T follicular helper cell (primary cell): ENCODE results near the gene RAF1.
"Not testable (repeated sequence)": the region's sequence is repeated elsewhere in the genome, so short reads cannot be mapped to it uniquely, and the experiment has no call there.

Experiments
- DNase-seq: peaks from one replicate; pipeline ENCODE4 v3.0.0-alpha.2; 2020; ENCODE audit warnings: low read depth
- total RNA-seq, 2 experiments: gene quantifications; one replicate each; lab custom pipeline; 2026; lab: John Stamatoyannopoulos, UW

The RAF1 gene
- total RNA-seq = 185 to 228 reads per million in 2 experiments

DNA sequence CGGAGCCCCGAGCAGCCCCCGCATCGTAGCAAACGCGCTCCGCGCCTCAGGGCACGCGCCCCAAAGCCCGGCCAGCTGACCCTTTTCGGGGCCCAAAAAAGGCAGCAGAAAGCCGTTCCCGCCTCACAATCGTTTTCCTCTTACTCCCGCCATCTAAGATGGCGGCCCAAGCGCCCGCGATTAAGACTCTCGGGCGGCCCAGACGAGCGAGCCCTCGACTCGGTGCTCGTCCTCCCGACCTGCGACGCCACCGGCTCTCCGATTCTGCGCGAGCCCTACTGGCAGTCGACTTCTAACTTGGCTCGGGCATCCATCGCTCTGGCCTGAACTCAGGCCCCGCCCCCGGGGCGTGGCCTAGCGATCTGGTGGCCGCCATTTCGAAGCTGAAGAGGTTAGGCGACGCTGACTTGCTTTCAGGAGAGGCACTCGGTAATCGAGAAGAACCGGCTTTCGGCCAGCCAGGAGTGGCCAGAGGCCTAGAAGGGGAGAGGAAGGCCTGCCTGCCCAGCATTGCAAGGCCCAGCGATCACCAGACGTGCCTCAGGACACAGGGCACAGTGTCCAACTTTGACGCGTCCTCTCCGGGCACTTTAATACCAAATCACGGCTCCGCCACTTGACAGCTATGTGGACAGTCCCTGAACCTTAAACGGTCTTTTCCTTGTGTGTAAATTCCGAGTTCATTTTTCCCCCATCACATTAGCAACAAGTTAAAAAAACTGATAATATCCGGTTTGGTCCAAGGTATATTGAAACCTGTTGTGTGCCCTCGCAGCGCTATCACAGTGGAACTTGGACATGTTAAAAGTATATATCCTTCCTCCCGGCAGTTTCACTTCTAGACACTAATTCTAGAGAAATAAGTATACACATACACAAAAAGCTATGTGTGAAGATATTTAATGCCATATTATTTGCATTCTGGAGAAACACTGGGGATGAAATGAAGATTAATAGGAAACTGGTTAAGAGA is at the start of gene RAF1:
TSS of gene RAF1 (minus strand) at position 182 of the 973 bp plus-strand sequence. CDS start 45,396 bp downstream, outside the sequence.
- peak; percentile 97 for DNase-seq

DNA sequence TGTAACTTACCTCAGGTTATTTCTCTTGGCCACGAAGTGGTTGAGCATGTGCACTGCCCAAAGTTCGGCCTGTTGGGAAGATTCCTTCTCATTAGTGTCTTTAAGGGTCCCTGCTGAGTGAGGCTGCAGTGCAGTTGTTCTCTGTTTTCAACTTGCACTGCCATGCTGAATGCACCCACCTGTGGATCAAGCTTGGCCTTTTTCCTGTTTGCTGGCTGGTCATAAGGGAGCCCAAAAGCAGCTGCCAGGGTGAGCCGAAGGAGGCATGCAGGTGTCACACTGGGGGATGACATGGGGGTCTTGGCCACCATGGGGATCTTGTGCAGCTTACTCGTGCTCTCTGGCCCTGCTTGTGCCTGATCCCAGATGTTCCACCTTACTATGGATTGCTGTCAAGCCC is 46.1 kb upstream of the RAF1 start:
- no peak for DNase-seq

DNA sequence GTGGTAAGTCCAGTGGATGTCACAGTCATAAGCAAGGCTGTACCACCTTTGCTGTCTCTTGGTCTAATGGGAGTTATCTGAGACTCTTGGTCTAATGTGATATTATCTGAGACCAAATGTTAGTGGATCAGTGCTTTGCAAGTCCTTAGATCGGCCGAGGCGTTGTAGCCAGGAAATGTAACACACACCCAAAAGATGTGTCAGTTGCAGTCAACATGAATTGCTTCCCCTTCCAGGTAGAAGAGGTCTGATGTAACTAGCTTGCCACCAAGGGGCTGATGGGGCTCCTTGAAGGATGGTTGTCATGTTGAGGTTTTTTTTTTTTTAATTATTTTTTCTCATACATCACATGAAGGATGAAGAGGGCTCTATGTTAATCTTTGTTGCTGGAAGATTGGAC is 45.4 kb upstream of the RAF1 start:
- DNase-seq = no peak

DNA sequence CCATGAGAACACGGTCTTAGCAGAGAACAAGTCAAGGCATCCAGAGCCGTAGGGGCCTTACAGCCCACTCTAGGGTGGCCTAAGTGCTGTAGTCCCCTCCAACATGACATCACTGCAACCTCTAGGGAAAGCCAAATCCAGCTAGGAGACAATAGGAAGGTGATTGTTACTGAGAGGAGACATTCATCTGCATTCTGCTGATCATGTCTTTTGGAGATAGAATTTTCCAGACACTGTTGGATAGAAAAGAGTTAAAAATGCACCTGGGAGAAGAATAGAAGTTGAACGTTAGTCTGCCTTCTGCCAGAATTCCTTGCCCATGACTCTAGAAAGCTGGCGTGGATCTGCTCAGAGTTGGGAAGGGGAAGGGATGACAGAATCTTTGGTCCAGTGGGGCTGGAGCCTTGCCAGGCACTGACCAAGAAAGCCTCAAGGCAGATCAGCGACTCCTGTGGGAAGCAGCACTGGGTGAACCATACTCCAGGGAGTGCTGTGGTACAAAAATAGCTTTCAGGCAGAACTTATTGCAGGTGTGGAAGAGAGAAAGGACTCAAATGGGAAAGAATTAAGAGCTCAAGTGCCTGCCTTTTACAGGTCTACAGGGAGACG is 44.8 kb upstream of the RAF1 start:
- DNase-seq = no peak

DNA sequence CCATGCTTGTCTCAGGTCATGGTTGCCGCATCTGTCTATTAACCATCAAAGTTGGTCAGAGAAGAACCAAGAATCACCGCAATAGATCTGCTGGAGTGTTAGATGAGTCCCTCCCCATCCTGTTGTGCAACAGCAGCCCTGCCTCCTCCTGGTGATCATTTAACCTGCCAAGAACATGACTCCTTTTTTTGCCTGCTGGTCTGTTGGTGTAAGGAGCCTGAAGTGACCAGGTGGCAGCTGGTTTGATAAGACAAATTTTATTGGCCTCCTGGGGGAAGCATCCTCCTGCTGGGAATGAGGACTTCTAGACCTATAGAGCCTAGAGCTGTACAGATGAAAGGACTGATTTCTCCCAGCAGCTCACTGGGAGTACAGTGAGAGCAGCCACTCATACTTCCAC is 43.5 kb upstream of the RAF1 start:
- no peak for DNase-seq

DNA sequence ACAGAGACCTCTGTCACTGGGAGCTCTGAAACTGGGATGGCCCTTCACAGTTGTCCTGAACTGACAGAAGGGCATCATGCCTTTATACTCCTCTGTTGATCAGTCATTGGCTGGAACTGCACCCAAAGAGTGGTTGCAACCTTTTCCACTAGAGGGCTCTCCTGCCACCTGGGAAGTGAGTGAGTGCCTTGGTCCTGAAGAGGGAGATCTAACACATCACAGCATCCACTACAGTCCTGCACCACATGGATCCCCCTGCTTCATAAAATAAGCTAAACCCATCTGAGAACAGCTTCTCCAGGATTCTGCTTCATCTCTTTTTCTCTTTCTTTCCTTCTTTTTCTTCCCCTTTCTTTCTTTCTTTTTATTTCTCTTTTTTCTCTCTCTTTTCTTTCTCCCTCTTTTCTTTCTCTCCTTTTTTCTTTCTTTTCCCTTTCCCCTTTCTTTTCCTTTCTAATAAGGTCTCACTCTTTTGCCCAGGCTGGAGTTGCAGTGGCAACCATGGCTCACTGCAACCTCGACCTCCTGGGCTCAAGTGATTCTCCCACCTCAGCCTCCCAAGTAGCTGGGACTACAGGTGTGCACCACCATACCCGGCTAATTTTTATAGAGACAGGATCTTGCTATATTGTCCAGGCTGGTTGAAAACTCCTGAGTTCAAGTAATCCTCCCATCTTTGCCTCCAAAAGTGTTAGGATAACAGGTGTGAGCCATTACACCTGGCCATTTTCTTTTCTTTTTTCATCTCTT is 42.8 kb upstream of the RAF1 start:
- peak; percentile 32 for DNase-seq

DNA sequence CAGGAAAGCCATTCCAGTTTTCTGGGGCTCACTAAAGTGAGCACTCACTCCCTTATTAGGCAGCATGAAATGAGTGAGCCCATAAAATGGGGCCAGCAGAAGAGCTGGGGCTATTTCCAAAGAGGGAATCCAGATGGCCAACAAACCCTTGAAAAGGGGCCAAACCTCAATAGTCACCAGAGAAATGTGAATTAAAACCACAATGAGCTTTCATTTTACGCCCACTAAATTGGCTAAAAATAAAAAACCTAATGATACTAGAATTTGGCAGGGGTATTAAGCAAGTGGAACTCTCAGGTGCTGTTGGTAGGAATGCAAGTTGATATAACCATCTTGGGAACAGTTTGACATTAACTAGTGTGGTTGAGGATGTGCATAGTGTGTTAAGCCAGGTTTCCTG is 42.1 kb upstream of the RAF1 start:
- DNase-seq = no peak

DNA sequence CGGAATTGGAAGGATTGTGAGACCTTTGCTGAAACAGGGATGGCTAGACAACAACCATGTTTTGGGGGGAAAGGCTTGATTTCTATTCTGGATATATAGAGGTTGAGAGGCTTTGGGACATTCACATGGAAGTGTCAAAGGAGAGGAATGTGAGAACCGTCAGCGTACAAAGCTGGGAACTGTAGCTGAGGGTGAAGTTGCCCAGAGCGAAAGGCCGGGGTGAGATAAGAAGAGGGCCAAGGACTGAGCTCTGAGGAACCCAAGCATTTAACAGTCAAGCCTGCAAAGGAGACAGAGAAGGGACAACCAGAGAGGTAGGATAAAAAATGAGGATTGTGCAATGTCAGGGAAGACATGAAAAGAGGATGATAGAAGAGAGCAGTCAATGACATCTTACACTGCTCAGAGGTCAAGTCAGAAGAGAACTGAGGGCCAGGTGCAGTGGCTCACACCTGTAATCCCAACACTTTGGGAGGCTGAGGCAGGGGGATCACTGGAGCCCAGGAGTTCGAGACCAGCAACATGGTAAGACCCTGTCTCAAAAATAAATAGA is 41.5 kb upstream of the RAF1 start:
- DNase-seq = no peak

DNA sequence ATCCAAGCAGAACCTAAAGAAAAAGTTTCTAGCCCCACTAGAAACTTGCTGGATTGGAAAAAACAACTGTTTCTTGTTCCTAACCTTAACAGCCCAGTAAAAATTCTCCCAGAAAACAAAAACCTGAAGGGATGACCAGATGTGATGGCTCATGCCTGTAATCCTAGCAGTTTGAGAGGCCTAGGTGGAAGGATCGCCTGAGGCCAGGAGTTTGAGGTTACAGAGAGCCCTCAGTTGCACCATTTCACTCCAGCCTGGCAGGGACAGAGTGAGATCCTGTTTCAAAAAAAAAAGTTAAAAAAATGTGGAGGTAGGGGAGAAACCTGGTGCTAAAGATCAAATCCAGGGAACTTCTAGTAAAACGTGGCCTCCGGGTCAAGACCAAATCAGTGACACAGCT is 38.6 kb upstream of the RAF1 start:
- no peak for DNase-seq

DNA sequence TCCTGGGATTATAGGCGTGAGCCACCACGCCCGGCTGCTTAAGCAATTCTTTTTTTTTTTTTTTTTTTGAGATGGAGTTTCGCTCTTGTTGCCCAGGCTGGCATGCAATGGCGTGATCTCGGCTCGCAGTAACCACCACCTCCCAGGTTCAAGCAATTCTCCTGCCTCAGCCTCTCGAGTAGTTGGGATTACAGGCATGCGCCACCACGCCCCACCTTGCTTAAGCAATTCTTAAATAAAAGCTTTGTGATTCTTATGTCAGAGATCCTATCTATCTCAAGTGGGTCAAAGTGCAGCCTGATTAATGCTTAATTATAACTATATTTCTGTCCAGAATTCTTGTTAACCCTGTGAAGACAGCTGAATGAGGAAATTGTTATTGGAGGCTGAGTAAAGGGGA is 37.7 kb upstream of the RAF1 start:
- DNase-seq = not testable (repeated sequence)

DNA sequence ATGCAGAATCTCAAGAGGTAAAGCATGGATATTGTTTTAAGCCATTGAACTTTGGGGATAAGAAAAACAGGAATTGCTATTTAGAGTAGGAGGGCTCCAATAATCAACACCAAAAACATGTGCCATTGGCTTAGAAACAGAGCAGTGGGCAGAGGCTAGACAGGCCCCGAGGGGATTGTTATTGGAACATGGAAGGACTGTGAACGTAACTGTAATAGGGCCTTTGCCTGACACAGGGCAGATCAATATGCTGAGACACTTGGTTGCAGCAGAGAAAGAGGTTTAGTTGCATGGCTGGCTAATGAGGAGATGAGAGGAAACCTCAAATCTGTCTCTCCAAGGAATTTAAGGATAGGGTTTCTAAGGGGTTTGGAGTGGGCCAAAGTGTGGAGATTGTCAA is 36.9 kb upstream of the RAF1 start:
- no peak for DNase-seq

DNA sequence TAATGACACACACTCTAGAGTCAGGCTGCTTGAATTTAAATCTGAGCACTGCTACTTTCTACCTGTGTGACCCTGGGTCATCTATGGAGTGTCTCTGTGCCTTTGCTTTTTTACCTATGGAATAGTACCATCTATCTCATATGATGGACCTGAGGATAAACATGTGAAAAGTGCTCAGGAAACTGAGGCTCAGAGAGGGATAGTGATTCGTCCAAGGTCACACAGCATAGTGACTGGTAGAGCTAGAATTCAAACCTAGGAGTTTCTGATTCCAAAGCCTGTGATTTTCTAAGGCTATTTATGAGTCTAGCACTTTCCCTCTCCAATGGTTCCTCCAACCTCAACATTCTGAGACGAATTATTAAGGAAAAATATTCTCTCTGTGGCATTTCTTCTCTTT is 32.0 kb upstream of the RAF1 start:
- DNase-seq = no peak

DNA sequence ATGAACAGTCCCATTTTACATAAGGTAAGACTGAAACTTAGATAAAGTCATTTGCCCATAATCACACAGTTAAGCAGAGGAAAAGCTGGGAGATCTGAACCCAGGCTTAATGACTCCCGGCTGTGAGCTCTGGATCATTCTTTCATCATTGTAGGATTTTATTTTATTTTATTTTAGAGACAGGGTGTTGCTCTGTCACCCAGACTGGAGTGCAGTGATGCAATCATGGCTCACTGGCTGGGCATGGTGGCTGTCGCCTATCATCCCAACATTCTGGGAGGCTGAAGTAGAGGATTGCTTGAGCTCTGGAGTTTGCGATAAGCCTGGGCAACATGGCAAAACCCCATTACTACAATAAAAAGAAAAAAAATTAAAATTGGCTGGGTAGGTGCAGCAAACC is 31.2 kb upstream of the RAF1 start:
- no peak for DNase-seq

DNA sequence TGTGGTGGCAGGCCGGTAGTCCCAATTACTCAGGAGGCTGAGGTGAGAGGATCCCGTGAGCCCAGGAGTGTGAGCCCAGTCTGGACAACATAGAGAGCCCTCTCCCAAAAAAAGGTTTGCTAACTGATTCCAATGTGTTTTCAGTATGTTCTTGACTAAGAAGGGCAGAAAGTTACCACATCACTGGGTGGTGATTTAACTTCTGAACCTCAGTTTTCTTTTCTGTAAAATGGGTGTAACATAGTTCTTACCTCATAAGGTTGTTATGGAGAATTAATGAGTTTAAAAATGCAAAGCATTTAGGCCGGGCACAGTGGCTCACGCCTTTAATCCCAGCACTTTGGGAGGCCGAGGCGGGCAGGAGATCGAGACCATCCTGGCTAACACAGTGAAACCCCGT is 28.5 kb upstream of the RAF1 start:
- DNase-seq = no peak

DNA sequence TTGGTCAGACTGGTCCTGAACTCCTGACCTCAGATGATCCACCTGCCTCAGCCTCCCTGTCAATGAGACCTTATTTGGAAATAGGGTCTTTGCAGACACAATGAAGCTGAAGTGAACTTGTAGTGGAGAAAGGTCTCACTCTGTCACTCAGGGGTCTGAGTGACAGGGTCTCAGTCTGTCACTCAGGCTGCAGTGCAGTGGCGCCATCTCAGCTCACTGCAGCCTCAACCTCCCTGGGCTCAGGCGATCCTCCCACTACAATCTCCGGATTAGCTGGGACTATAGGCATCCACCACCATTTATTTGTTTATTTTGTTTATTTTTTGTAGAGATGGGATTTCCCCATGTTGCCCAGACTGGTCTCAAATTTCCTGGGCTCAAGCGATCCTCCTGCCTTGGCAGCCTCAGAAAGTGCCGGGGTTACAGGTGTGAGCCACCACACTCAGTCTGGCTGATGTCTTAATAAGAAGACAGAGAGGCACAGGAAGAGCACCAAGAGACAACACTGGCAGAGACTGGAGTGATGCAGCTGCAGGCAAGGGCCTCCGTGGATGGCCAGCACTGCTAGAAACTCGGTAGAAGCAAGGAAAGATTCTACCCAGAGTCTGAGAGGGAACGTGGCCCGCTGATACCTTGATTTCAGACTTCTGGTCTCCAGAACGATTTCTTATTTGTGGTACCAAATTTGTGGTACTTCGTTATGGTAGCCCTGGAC is 26.2 kb upstream of the RAF1 start:
- DNase-seq = no peak

DNA sequence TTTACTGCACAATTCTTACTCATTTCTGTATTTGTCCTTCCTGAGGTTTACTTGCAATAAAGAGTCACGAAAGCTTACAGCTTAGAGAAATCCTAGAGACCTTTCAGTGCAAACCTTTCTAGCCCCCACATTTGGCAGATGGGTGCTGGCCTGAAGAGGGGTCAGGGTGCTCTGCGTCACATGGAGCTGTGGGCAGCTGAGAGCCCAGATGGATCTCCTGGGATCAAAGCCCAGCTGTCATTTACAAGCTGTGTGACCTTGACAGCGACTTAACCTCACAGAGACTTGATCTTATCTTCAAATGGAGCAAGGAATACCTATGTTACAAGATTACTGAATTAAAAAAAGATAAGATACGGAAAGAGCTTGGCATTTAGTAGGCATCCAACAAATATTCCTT is 24.0 kb upstream of the RAF1 start:
- DNase-seq = no peak

DNA sequence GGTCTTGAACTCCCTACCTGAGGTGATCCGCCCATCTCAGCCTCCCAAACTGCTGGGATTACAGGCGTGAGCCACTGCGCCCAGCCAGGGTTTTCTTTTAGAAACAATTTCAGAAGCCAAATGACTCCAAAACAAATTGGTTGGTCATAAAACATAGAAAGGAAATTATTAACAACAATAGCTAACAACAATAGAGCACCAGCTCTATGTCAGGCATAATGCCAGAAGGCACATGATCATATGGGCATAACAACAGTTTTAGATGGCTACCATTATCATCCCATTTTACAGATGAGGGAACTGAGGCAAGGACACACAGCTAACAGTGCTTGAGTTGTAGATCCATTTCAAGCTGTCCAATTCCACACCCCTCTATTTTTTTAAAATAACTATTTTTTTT is 22.2 kb upstream of the RAF1 start:
- DNase-seq = no peak

DNA sequence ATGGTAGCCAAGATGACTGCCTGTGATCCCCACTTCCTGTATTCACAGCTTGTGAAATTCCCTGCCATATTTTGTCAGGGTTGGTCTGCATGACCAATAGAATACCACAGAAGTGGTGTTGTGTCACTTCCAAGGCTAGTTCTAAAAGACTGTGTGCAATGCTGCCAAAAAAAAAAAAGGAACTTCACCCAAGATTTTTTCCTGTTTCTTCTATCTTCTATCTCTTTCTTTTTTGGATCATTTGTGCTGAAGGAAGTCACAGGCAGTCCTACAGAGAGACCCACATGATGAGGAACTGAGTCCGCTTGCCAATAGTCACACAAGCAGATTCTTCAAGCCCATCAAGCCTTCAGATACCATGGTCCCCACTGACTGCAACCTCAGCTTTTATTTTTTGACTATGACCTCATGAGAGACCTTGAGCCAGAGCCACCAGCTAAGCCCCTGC is 18.1 kb upstream of the RAF1 start:
- no peak for DNase-seq

DNA sequence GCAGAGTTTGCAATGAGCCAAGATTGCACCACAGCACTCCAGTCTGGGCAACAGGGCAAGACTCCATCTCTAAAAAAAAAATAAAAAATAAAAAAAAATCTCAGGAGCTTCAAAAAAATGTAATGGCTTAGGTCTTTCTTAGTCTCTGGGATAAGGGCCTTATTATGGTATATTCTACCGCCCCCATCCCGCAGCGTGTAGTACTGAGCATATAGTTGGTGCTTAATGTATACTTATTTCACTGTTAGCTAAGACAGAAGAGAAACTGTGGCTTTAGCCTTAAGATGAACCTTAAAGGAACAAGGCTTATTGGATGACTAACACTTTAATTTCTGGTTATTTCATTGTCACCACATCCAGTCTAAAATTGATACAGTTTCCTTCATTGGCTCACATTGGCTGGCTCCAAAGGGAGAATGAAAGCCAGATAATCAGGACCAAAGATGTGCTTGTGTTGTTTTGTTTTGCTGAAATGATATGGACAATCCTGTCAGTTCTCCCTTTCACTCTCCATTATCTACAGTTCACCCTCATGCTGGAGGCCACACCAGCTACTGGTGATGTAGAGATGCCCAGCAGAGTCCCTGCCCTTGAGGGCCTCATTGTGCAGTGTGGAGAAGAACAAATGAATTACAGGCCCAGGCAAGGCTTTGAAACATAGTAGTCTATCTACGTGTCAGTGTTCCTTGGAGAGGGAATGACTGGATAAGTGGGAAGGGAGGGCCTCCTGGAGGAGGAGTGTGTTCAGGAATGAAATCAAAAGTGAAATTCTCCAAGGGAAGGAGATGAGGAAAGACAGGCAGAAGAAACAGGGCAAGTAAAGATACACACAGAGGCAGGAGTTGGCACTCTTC is 17.4 kb upstream of the RAF1 start:
- DNase-seq = no peak

DNA sequence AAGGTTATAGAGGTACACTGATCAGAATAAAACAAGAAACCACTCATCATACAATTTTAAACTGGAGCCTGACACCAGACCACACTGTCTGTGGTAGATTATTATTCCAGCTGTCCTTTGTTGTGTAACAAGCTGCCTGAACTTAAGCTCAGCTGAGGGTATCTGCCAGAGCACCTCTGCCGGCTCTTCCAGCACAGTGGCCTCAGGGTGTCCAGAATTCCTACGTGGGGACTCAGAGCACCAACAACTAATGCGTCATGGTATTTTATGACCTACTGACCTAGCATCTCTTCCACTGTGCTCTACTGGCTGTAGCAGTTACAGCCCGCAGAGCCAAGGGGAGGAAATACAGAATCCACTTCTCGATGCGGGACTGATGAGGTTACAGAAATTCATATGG is 15.6 kb upstream of the RAF1 start:
- no peak for DNase-seq

DNA sequence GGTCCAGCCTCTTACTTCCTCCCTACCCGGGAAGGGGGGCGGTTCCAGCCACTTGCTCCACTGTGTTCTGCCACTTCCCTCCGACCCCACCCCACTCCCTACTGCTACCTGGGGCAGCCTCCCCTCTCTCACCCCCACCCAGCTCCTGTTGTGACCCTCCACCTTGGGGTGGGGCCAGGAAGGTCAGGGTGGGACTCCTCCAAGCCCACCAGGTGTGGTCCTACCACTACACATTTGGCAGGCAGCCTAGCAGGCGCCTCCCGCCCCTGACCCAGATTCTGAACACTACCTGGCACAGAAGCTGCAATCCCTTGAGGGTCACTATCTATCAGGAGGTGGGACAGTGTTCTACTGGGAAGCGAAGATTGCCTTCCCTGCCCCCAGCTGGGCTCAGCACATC is 13.7 kb upstream of the RAF1 start:
- DNase-seq = no peak
